NB4 (cell line): ENCODE data around the gene ATP5F1E.

ENCODE experiments used
- CTCF ChIP-seq: IDR thresholded peaks from one replicate; pipeline ENCODE4 v1.5.1; 2012; ENCODE audit warnings: low read depth, low read length
- MAX ChIP-seq: IDR thresholded peaks from 2 replicates; pipeline ENCODE4 v1.6.1; 2011; ENCODE audit warnings: low read depth, low read length
- POLR2A ChIP-seq: IDR thresholded peaks from 2 replicates; pipeline ENCODE4 v1.6.1; 2011; ENCODE audit warnings: mild to moderate bottlenecking; ENCODE audit not compliant: insufficient read length; ENCODE audit errors: extremely low read depth

GRCh38 chr20:59073582-59073981, 41.4 kb upstream of the ATP5F1E start:
- TF ChIP-seq CTCF (no peak), MAX (no peak), POLR2A (no peak)
